ENCODE results near the gene SLC30A2.

SLC30A2 gene

DNA sequence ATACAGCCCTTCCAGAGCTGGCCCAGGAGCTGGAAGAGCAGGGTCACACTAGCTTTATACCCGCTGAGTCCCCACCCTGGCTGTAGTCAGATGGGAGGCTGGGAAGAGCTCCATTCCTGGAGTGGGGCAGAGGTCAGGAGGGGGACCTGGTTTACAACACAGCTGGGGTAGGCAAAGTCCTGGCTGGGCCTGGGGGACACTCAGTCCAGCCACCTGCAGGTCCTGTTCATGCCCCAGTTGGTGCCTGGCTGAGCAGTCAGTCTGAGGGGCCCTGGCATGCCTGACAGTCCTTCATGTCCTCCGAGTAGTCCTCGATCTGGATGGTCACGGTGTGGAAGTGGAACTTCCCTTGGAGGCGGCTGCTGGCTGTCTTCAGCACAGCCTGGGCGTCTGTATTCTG is 7.0 kb downstream of the SLC30A2 start:
- no peak for DNase-seq (ENCODE audit: low spot score)

DNA sequence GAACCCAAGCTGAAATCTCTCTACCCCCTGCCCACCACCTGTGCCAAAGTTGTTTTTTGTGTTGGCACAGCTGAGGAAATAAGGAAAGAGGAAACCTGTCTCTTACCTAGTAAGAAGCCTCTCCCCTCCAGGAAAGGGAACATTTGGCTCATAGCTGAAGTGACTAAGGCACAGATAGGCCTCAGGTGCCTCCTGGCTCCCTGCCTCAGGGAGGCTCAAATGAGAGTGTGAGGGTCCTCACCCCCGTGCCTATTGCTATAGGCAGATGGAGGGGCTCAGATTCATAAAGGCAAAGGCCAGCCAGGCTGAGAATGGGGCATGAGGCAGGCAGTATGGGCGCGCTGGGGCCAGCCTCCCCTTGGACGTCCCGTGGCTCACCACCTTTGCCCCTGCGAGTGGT is 7.4 kb downstream of the SLC30A2 start:
- no peak for DNase-seq (ENCODE audit: low spot score)

DNA sequence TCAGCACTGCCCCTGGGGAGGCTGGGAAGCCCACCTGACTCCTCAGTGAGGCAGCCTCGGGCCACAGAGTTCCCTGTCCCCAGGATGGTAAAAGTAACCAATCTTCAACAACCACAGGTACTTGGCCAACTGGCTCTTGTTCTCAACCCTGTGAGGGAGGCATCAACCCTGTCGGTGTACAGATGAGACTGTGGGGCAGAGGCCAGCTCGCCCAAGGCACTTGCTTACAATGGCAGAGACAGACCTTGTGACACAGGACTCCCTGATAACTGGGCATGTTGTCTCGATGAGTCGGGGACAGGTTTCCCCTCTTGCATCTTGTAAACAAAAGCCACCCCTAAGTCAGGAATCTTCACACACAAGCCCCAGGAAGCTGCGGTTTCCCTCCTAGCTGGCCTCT is 8.0 kb downstream of the SLC30A2 start:
- DNase-seq (ENCODE audit: low spot score), result no peak

DNA sequence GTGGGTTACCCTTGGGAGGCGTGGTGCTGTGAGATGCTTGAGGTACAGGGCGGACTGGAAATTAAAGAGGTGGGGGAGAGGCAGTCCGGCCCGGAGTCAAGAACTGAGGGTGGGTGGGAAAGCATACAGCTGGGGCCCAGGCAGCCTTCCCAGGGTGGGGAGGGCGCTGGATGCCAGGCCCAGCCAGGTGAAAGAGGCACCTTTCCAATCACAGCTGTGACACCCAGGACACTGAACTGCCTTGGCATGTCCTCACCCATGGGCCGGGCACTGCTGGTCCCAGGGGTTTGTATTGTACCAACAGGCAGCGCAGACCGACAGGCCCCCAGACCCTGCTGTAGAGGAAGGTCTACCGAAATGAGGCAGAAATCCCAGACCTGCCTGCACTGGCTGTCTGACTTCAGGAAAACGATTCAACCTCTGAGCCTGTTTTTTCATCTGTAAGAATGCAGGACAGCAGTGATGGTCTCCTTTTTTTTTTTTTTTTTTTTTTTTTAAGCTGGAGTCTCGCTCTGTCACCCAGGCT is 9.1 kb downstream of the SLC30A2 start:
- no peak for DNase-seq (ENCODE audit: low spot score)

DNA sequence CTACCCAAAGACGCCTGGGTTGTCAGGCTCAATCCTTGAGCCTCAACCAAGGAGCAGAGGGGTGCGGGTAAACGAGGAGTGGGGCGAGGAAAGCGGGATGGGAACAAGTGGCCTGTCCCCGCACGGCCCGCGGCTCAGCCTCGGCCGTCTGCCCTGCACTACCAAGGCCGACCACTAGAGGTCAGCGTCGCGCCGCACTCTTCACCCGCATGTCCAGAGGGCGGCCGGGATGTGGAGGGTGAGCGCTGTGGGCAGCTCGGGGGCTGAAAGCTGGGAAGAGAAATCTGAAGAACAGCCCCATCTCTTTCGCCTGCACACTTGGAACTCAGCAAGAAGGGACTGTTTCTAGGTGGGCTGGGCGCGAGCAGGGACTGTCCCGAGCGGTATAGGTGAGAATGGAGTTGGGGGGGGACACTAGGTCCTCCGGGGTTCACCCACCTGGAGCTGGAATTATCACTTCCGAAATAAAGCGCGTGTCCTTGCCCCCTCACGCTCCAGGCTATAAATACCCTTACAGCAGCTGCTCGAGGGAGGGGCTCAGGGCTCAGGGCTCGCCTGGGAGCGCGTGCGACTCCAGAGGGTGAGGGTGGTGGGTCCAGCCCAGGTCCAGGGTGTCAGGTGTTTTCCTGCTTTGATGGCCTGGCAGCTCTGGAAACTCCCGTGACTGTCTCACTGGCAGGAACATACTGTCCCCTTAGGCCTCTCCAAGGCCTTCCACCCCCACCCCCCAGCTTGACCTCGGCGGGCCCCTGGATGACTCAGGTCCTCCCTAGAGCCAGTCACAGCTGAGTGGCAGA is 9.8 kb downstream of the SLC30A2 start:
- peak; percentile 92 for DNase-seq (ENCODE audit: low spot score)

DNA sequence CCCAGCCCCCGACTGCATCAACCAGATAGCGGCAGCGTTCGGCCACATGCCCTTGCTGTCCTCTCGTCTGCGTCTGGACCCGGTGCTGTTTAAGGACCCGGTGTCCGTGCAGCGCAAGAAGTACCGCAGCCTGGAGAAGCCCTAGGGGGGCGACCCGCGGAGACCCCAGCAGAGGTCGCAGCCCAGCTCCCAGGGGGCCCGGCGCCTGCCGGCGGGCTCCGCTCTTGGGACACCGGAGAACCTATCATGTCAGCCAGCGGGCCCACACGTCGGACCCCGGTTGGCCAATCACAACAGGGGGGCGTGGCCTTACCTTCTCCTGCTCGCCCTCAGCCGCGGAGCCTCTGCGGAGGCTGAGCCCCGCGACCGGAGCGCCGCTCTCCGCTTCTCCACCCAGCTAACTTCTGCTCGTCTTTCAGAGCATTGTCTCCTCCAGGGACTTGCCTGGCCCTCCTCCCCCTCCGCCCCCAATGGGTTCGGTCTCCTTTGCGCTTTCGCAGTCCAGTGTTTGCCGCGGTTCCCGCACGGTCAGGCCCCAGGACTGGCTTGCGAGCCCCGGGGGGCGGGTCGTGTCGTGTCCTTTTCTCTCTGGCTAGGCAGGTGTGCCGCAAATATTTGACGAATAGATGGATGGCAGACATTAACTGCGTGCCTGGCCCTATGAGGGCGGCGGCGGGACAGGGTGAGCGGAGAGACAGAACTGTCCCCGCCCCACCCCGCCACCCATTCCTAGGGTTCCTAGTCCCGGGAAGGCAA is 10.5 kb downstream of the SLC30A2 start:
- peak; percentile 91 for DNase-seq (ENCODE audit: low spot score)

DNA sequence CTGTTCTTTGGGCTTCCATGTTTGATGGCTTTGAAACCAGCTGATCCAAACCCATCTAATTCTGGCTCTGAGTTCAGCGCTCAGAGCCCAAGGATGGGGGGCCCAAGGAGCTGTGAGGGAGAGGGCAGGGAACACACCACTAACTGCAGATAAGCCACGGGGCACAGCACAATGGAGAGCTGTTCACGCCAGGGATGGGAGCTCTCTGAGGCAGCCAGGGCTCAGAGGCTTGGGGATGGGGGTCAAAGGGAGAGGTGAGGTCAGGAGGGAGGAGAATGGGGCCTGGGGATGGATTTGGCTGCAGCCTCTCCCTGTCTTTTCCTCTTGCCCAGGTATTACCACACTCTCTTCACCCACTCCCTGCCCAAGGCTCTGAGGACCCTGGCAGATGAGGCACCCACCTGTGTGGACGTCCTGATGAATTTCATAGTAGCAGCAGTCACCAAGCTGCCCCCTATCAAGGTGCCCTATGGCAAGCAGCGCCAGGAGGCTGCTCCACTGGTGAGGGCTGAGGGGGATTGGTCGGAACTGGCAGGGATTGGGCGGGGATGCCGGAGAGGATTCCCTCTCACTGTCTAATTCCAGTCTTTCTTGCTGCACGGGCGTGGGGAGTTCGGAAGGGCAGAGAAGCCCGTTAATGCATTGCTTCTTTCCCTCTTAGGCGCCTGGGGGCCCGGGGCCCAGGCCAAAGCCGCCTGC is 11.3 kb downstream of the SLC30A2 start:
- DNase-seq (ENCODE audit: low spot score), result no peak

DNA sequence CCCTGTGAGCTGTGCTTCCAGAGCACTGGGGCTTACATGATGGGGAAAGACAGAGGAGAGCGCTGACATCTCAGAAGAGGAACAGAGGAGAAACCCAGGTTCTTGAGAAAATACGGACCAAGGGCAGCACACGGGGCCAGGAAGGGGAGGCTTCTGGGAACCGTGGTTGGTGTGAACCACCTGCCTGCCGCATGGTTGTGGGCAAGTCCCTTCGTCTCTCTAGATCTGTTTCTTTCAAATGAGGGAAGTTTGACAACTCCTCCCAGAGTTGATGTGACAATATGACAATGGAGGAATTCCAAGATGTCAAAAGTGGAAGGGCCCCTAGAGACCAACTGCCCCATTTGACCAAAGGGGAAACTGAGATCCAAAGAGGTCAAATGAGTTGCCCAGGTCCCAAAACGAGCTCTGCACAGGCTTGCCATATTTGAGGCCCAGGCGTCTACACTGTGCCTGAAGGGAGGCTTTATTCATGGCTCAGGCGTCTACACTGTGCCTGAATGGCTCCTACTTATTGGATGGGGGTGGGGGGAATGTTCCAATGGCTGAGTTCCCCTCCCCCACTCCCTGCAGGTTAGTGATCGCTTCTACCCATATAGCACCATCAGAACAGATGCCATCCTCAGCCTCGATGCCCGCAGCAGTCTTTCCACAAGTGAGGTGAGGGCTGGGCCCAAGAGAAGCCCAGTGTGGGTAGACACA is 13.1 kb downstream of the SLC30A2 start:
- no peak for DNase-seq (ENCODE audit: low spot score)

DNA sequence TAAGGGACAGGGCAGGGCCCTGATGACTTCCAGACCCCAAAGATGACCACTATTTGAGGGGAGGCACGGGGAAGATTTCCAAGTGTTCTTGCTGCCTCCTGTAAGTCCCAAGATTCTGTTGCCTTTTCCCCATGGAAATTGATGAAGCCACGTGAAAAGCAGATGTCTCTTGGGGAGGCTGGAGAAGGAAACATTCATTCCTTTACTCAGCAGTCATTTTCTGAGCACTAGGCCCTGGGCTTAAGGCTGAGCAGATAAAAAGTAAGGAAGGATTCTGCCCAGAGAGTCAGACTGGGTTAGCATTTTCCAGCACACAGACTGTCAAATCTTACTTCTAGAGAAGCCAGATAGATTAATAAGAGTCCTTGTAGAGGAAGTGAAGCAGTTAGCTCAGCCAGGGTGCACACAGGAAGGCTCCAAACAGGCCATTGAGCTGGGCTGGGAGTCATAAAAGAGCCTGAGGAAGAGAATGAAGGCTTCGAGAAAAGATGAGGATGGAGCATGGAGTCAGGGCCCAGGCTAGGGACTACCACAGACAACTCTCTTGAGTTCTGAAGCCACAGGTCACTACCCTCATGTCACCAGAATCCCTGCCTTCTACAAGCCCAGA is 14.2 kb downstream of the SLC30A2 start:
- no peak for DNase-seq (ENCODE audit: low spot score)

DNA sequence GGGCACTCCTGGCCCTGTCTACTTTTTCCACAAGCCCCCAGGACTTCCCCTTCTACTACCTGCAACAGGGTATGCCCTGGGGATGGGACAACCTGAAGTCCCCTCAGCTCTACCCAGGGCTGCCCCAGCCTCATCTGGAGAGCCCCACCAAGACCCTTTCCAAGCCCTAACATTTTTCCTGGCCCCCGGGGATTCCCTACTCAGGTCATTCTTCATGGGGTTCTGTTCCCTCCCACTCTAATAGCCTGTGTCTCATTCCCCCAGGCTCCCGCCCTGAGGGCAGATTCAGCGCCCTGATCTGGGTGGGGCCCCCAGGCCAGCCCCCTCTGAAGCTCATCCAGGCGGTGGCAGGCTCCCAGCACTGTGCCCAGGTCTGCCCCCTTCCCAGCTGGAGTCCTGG is 14.7 kb downstream of the SLC30A2 start:
- no peak for DNase-seq (ENCODE audit: low spot score)

DNA sequence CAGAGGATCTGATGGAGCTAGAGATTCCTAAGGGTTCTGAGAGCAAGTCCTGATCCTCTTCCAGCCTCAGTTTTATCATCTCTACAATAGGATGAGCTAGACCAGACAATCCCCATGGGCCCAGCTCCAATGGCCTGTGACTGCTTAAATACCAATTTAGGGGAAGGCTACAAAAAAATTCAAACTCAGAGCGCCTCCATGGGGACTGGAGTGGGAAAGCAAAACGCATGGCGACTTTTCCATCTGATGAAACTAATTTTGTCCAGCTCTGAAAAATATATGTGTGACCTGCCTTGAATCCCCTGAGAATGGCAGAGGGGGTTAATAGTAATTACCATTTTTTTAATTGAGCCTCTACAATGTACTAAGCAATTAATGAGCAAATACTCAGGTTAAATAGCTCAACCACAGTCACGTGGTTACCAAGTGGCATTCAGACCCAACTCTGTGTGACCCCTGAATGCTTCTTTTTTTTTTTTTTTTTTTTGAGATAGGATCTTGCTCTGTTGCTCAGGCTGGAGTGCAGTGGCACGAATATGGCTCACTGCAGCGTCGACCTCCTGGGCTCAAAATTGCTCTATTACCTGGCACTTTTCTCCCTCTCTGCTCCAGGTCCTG is 15.9 kb downstream of the SLC30A2 start:
- DNase-seq (ENCODE audit: low spot score), result no peak

DNA sequence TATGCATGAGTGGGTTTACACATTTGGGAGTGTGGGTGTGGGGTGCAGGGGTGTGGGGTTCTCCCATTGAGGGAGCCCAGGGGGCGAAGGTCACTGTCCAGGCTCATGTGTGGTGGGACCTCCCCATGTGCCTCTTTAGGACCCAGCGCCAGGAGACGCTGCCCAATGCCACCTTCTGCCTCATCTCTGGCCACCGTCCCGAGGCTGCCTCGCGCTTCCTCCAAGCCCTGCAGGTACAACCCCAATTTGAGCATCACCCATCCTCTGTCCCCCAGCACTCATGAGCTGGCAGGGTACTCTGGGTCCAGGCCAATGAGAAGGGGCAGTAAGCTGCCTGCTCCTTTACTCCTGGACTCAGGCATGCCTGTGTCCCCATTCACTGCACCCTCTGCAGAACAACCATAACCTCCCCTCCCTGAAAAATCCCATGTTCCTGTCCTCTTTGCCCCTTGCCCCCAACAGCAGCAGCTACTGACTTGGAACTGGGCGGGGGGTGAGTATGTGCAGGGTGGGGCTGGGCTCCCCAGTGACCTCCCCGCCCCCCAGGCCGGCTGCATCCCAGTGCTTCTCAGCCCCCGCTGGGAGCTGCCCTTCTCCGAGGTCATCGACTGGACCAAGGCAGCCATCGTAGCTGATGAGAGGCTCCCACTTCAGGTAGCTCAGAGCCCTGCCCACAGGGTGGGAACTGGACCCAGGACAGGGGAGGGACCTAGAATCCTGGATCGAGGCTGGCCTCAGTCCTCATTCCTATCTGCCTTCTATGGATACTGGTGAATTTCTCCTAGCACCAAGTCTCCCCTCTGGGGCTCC is 16.7 kb downstream of the SLC30A2 start:
- DNase-seq (ENCODE audit: low spot score), result no peak

DNA sequence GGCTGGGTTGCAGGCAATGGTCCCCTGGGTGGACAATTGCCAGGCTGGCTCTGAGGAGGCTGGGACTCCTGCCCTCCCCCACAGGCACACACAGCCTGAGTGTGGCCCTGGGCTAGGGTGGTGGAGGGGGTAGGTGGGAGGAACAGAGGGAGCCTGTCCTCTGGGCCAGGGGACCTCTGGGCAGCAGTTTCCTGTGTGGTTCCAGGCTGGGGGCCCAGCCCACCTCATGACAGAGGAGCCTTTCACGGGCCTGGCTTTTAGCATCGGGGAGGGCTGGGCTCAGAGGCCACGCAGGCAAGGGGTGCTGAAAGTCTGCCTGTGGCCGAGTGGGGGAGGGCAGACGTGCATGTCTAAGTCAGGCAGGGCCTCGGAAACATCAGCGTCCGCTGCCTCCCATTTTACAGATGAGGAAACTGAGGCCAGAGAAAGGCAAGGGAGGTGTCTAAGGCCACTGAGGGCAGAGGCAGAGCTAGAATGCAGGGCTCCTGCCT is 17.4 kb downstream of the SLC30A2 start:
- DNase-seq (ENCODE audit: low spot score), result no peak

DNA sequence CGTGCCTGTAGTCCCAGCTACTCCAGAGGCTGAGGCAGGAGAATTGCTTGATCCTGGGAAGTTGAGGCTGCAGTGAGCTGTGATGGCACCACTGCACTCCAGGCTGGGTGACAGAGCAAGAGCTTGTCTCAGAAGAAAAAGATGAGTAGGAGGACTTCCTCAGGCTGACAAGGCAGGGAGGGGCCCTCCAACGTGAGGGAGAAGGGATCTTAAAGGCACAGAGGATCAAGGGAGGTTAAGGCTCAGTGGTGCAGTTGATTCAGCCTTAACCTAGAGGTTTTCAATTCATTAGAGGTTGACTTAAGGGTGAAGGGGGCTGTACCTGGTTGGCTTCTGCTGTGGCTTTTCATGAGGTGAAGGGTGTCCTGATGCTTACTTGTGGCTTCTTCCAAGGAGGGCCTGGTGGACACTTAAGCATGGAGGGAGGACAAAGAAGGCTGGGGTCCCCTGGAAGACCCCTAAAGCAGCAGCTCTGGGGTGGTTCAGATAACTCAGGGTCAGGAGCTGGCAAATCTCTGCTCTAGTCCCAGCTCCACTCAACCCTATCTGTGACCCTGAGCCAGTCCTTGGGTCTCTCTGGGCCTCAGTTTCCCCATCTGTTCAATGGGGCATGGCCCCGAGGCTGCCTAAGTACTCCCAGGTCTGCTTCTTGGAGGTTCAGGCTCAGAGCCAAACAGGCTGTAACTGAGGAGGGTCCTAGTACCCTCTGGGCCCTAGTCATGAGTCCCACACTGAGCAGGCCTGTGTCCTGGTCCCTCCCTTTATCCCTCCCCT is 18.0 kb downstream of the SLC30A2 start:
- no peak for DNase-seq (ENCODE audit: low spot score)

DNA sequence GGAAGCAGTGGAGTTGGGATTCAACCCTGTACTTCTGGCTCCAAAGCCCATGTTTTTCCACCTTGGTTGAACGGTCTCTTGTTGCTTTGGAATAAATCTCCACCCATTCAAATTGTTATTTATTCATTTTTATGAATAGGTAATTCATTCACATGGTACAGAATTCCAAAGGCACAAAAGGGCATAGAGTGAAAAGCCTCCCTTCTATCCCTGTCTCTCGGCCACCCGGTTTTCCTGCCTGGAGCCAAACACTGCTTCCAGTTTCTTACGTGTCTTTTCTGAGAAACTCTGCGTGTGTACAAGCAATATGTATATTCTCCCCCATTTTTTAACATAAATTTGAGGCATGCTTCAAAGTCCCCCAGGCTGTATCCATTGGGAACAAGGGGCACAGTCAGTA is 20.4 kb downstream of the SLC30A2 start:
- no peak for DNase-seq (ENCODE audit: low spot score)

DNA sequence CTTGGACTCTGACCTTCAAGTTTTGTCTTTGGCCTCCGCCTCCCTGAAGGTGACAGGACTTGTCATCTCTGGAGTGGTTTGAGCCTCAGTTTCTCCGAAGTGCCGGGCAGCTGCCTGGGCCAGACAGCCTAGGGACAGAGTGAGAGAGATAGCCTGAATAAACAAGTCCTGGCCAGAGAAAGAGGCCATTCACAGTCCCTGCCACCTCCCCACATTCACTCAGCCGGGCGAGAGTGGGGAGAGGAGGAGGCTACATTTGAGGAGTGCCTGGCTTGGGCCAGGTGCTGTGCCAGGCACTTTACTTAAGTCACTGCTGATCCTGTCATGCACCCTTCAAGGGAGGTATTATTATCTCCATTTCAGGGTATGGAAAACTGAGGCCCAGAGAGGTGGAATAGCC is 20.9 kb downstream of the SLC30A2 start:
- no peak for DNase-seq (ENCODE audit: low spot score)

DNA sequence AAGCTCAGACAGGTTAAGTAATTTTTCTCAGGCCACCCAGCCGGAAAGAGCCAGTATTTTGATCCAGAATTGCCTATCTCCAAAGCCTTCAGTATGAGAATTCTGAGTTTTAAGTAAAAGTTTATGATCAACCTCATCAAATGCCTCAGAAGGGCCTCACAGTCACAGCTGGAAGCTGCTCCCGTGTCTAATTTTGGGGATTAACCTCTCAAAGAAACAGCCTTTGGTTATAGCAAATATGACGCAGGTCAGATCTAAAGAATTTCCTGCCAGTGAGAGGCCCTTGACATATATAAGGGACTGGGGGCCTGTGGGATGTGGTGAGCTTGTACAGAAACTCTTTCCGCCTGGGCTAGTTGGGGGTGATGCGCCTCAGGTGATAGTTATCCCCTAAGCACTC is 22.1 kb downstream of the SLC30A2 start:
- no peak for DNase-seq (ENCODE audit: low spot score)

DNA sequence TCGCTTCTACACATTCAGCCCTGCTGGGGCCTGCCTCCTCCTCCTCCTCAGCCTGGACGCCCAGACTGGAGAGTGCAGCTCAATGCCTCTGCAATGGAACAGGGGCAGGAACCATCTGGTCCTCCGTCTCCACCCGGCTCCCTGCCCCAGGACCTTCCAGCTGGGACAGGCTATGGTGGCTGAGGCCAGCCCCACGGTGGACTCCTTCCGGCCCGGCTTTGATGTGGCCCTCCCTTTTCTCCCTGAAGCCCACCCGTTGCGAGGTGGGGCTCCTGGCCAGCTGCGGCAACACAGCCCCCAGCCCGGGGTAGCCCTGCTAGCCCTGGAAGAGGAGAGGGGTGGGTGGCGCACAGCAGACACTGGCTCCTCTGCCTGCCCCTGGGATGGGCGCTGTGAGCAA is 22.9 kb downstream of the SLC30A2 start:
- peak; percentile 59 for DNase-seq (ENCODE audit: low spot score)

DNA sequence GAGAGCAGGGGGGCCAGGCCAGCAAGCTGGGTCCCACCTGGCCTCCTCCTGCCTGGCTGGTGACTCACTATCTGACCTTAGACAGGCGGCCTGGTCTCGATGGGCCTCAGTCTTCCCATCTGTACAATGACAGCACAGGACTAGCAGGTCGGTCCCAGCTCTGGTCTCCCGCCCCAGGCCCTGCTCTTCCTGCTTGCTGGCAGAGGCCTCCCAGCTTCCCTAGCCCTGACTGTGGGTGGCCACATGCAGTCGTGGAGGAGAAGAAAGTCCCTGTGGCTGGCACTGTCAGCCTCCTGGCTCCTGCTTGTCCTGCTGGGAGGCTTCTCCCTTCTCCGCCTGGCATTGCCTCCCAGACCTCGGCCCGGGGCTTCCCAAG is 23.5 kb downstream of the SLC30A2 start:
- DNase-seq (ENCODE audit: low spot score), result peak; percentile 68
